Measurements from ENCODE around the gene KLHL26. TPM values are rescaled to one million over a fixed set of nuclear protein-coding genes. Genes with fewer than 3 reads are reported as not detected.

The KLHL26 gene
- total and polyA plus RNA-seq, 9 of the 15 experiments (the other 6 are each of a cell fraction or from before 2014, with no cell fraction given): 0.13 to 13.3 (median 1.4) TPM

DNA sequence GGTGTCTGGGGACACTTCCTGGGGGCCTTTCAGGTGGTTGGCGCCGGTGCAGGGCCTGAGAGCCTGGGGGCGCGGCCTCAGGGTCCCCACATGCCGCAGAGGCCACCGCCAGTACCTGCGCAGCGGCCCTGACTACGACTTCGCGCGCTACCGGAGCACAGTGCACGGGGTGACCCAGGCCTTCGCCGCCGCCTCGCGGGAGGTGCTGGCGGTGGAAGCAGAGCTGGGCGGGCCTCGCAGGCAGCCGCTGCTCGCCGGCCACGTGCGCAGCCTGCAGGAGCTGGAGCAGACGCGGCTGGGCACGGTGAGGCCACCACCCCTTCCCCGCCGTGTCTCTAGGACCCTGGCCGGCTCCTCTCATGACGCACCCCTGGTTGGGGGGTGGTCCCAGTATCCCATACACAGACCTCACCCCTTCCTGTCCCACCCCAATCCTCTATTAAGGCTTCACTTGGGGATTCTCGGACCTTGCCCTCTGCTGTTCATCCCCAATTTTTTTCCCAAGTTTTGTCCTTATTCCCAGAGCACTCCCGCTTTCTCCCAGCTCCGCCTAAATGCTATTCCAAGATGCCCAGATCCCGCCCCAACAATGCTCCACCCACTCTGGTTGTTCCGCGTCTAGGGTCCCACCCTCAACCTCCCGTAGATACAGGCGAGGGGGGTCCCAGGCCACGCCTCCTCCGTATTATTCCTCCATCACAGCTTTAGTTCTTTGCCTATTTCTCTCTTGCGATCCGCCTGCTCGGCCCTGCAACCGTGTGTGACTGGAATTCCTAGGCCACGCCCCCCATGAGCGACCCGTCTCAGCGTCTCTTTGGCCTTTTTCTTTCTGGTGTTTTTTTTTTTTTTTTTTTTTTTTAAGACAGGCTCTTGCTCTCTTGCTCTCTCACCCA is 47.2 kb upstream of the KLHL26 start (continued):
- TF ChIP-seq MLLT1 (IDR thresholded peaks at IDR 0.05) (peak in 1 of 2 experiments; percentile 92; a peak in 1 of 4 replicates), REST (IDR thresholded peaks at IDR 0.05; ENCODE audit: borderline replicate concordance) (peak; percentile 53), REST (CRISPR knock-in tag; IDR thresholded peaks at IDR 0.05; ENCODE audit: low read depth) (no peak), SETDB1 (IDR thresholded peaks at IDR 0.05; ENCODE audit: low read length) (no peak), FOXP1 (CRISPR knock-in tag; IDR thresholded peaks at IDR 0.05) (0 out of 2 replicates have a peak, but pooled peaks have one; percentile 58), GABPB1 (CRISPR knock-in tag; IDR thresholded peaks at IDR 0.05) (peak; percentile 72; the same call in 1 of the 2 replicates), OTX1 (CRISPR knock-in tag; IDR thresholded peaks at IDR 0.05) (no peak), ZNF586 (CRISPR knock-in tag; conservative IDR thresholded peaks at IDR 0.05) (no peak), PYGO2 (tag; IDR thresholded peaks at IDR 0.05) (no peak), U2AF1 (optimal IDR thresholded peaks at IDR 0.05; ENCODE audit: low read depth, low read length) (peak; percentile 34), SMAD1 (IDR thresholded peaks at IDR 0.05; ENCODE audit: low read depth, low read length, partially characterized antibody) (no peak), SMARCC2 (IDR thresholded peaks at IDR 0.05; ENCODE audit: low read depth) (no peak), ZNF232 (CRISPR knock-in tag; IDR thresholded peaks at IDR 0.05) (no peak; the same call in 1 of the 2 replicates), ZNF449 (CRISPR knock-in tag; IDR thresholded peaks at IDR 0.05) (no peak)
- TF ChIP-seq, protein P1, sequence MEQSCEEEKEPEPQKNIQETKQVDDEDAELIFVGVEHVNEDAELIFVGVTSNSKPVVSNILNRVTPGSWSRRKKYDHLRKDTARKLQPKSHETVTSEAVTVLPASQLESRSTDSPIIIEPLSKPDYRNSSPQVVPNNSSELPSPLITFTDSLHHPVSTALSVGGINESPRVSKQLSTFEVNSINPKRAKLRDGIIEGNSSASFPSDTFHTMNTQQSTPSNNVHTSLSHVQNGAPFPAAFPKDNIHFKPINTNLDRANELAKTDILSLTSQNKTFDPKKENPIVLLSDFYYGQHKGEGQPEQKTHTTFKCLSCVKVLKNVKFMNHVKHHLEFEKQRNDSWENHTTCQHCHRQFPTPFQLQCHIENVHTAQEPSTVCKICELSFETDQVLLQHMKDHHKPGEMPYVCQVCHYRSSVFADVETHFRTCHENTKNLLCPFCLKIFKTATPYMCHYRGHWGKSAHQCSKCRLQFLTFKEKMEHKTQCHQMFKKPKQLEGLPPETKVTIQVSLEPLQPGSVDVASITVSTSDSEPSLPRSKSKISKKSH (CRISPR knock-in tag; IDR thresholded peaks at IDR 0.05): no peak
